ENCODE results near the gene PNMA6A.
"Not testable (repeated sequence)": the region's sequence is repeated elsewhere in the genome, so short reads cannot be mapped to it uniquely, and the experiment has no call there.

Gene PNMA6A

DNA sequence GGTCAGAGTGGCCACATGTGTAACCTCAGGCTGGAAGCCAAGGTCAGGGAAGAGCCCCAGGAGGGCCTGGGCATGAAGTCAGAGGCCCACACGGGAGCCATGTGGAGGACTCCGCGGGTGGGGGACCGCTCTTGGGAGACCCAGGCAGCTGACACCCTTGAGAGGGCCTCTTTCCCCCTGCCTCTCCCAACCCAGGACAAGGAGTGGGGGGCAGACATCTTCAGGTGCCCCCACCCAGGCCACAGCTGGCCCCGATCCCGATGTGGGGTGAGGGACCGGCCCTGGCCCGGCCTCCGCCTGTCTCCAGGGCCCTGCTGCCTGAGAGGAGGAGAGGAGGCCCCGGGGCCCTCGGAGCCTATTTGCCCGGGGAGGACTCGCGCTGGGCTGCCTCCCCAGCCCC, 3.1 kb downstream of the PNMA6A start:
- no peak for DNase-seq (ENCODE audit: low spot score)

DNA sequence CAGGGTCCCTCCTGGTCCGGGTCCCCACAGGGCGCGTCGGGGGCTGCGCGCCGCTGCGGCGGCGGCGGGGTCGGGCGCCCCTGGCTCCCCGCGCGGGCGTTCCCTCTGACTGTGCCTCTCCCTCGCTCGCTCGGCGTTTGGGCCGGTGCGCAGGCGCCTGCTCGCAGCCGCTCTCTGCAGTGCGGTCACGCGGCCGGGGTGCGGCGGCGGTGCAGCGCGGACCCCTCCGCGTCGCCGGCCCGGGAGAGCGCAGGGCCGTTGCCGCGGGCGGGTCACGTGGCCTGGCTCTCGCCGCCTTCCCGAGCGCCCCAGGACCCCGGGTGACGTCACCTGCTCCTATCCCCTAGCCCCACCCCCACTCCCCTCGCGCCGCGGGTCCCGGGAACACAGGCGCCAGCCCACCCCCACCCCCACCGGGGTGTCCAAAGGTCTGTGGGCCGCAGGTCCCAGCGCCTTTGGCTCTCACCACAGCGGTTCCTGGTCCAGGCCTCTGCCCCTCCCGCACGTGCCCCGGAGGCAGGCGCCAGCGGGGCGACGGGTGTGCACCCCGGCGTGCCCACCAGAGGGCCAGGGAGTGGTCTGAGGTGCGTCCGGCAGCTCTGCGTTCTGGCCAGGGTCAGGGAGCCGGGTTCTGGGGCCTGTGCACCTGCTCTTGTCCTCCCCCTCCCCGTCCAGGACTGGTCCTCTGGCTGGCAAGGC, 5.3 kb downstream of the PNMA6A start:
- DNase-seq (ENCODE audit: low spot score): not testable (repeated sequence)

DNA sequence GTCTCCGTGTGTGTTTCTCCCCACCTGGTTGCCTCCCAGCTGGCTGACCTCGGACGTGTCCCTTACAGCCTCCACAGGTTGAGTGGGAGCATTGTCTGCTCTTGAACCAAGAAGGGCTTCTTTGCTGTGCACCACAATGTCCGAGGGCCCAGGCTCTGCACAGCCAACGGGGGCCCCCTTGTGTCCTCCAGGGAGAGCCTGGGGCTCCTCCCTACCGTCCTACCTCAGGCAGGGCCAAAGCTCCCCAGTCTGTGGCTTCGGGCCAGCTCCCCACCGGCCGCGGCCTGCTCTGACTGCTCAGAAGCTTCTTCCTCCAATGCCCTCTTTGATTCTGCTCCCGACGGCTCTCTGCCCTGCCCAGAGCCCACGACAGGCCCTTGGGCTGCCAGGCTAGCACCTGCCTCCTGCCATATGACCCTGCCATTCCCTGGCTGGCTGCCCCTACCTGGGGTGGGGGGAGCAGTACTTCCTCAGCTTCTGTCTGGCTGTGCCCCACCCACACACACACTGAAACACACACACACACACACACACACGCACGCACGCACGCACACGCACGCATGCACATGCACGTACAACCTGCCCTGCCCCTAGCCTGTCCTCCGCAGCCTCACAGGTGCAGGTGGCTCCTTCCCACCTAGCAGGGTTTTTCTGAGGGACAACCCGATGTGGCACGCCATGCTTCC, 11.1 kb downstream of the PNMA6A start:
- not testable (repeated sequence) for DNase-seq (ENCODE audit: low spot score)

DNA sequence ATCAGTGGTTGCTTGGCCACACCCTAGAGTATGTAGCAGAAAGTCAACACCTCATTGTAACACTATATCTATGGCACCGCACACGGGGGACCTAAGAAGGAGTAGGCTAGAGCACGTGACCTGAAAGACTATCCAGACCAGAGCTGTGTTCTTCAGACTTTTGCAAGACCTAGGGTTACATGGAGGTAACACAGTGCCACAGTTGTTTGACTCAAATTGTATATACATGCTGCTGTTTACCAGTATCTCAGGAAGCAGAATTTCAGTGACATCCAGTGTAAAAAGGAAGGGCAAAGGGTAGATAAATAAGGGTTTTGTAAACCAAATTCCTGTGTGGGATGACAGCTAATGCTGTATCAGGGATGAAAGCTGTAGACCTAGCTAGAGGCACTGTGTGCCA, 30.2 kb downstream of the PNMA6A start:
- no peak for DNase-seq (ENCODE audit: low spot score)

DNA sequence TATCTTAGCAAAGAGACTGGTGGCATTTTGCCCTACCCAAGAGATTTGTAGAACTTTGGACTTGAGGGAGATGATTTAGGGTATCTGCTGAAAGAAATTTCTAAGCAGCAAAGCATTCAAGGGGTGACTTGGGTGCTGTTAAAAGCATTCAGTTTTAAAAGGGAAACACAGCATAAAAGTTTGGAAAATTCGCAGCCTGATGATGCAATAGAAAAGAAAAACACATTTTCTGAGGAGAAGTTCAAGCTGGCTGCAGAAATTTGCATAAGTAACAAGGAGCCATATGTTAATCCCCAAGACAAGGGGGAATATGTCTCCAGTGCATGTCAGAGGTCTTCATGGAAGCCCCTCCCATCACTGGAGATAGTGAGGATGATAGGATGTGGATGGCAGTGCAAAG, 32.7 kb downstream of the PNMA6A start:
- not testable (repeated sequence) for DNase-seq (ENCODE audit: low spot score)

DNA sequence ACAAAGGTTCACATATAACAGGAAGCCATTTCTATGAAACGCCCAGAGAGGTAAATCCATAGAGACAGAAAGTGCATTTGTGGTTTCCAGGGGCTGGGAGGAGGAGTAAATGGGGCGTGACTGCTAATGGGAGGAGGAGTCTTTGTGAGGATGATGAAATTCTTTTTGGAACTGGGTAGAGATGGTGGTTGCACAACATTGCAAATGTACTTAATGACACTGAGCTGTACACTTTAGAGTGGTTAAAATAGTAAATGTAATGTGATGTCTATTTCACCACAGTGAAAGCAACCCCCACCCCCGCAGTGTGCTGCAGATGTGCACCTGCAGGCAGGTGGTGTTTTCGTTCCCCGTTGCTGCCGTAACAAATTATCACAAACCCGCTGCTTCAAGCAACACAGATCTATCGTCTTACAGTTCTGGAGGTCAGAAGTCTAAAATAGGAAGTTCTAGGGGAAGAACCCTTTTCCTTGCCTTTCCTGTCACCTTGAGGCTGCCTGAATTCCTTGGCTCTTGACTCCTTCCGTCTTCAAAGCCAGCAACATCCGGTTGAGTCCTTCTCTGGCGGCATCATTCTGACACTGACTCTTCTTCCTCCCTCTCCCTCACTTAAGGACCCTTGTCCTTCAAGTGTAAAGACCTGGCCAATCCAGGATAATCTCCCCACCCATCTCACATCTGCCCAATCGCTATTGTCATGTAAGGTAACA, 34.0 kb downstream of the PNMA6A start:
- not testable (repeated sequence) for DNase-seq (ENCODE audit: low spot score)

DNA sequence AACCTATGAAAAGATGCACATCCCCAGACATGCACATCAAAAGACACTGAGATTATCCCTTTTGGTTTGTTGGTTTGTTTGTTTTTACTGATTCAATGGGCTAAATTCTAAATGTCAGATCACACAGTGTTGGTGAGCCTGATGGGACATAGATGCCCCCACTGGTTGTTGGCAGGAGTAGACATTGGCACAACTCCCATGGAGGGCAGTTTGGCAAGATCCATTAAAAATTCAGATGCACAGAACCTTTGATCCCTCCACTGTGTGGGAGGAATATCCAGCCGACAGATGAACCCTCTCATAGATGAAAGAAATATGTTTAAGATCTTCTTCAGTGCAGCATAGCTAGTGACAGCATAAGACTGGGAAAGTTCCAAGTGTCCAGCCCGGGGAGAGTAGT, 38.5 kb downstream of the PNMA6A start:
- DNase-seq (ENCODE audit: low spot score): not testable (repeated sequence)

DNA sequence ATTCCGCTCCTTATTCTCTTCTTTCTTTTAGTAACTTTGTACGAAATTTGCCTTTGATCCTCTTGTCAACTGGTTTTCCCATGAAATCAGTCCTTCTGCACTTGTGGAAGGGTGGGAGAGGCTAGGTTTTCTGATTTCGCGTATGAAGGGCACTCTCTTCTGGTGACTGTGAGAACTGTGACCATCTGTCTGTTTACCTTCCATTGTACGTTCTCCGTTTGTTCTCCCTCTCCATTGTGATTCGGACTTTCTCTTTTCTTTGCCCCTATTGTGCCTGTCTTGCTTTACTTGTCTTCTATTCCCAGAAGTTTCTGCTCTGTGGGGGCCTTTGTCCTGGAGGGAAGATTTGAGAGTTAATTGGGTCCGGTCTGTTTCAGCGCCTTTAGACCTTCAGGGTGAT, 41.6 kb downstream of the PNMA6A start:
- DNase-seq (ENCODE audit: low spot score): not testable (repeated sequence)

DNA sequence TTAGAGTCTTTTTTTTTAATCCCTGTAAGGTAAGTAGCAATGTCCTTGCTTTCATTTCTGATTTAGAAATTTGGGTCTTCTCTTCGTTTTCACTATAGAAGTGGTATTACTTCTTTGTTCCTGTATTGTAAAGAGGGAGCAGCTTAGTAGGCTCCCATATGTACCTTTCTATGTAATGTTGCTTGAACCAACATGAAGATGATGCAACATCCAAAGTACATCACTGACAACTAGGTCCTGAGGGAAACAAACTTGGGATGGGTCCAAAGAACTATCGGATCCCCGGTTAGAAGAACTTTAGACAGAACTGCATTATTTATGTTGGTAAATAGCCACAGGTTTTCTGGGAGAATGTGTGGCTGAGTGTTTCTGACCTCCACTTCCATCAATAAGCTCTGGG, 45.5 kb downstream of the PNMA6A start:
- DNase-seq (ENCODE audit: low spot score): not testable (repeated sequence)

DNA sequence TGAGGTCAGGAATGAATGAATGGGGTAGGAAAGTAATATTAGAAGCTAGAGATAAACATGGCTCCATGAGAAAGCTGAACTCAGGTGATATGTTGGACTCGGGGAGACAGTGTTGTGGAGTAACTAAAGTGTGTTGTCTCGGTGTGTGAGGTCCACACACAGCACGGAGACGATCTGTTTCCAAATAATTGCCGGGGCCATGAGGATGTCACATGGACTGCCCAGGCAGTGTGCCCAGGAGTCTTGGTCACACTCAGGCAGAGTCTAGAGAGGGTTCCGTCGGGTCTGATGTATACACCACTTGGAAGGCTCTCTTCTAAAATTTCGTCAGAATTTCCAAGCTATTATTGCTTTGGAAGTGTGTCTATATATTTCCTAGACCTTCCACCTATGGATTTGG, 48.0 kb downstream of the PNMA6A start:
- not testable (repeated sequence) for DNase-seq (ENCODE audit: low spot score)

DNA sequence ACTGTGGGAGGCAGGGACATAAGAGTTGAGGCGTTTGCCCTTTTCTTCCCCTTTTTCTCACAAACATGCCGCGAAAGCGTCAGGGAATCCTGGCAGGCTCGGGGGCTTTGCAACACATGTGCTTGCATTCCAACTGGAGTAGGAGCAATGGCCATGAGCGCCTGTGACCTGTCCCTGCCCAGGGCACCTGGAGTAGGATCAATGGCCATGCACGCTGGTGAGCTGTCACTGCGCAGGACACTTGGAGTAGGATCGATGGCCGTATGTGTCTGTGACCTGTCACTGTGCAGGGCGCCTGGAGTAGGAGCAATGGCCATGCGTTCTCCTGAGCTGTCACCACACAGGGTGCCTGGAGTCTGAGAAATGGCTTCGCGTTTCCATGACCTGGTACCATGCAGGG, 51.2 kb downstream of the PNMA6A start:
- not testable (repeated sequence) for DNase-seq (ENCODE audit: low spot score)

All from hepatic stellate cell (primary cell).